Osteocyte (in vitro differentiated cells): Measurements from ENCODE around the gene UROC1. TPM values are rescaled to one million over a fixed set of nuclear protein-coding genes. Genes with fewer than 3 reads are reported as not detected.

Experiments used
- DNase-seq: peaks from one replicate; pipeline ENCODE4 v3.0.0; 2021; ENCODE audit warnings: mixed read lengths; ENCODE audit not compliant: unreplicated experiment; ENCODE audit errors: extremely low spot score
- H3K27ac Mint-ChIP-seq: one replicate; pipeline ENCODE4 v1.8.0; 2021; ENCODE audit warnings: mild to moderate bottlenecking, mixed read lengths; ENCODE audit not compliant: unreplicated experiment
- H3K27me3 Mint-ChIP-seq: one replicate; pipeline ENCODE4 v1.8.0; 2021; ENCODE audit warnings: mixed read lengths; ENCODE audit not compliant: unreplicated experiment
- H3K36me3 Mint-ChIP-seq: one replicate; pipeline ENCODE4 v1.8.0; 2021; ENCODE audit warnings: mixed read lengths; ENCODE audit not compliant: unreplicated experiment
- H3K4me1 Mint-ChIP-seq: one replicate; pipeline ENCODE4 v1.8.0; 2021; ENCODE audit warnings: mixed read lengths; ENCODE audit not compliant: unreplicated experiment
- H3K4me3 Mint-ChIP-seq: one replicate; pipeline ENCODE4 v1.8.0; 2021; ENCODE audit warnings: mild to moderate bottlenecking, moderate library complexity, mixed read lengths; ENCODE audit not compliant: unreplicated experiment
- H3K9me3 Mint-ChIP-seq: one replicate; pipeline ENCODE4 v1.8.0; 2021; ENCODE audit warnings: mixed read lengths; ENCODE audit not compliant: unreplicated experiment
- CTCF ChIP-seq: fragments of 200-600 bp; sonication (generic); IDR thresholded peaks from 2 replicates; pipeline ENCODE4 v1.5.0; 2021; ENCODE audit warnings: antibody characterized with exemption, mild to moderate bottlenecking, moderate library complexity
- total RNA-seq: library from RNA; stranded (reverse); gene quantifications from 2 replicates; pipeline ENCODE4 v1.2.1, GENCODE V29; 2021

The UROC1 gene
- total RNA-seq, 1 donor from 2014 or later = not detected

- Mint-ChIP-seq H3K27me3 (no peaks in the 10 kb centered on the region), H3K4me3 (no peak overlapping the region), H3K27ac (no peak overlapping the region), H3K4me1 (no peaks in the 10 kb centered on the region), H3K36me3 (peaks cover 50% of the 10 kb centered on the region), H3K9me3 (no peaks in the 10 kb centered on the region)
- no peak for DNase-seq
- TF ChIP-seq CTCF = no peak
Observed at GRCh38 chr3:126464093-126464492, 53.5 kb downstream of the UROC1 start.

- Mint-ChIP-seq H3K27me3 (no peaks in the 10 kb centered on the region), H3K4me1 (no peaks in the 10 kb centered on the region), H3K4me3 (no peak overlapping the region), H3K27ac (no peak overlapping the region), H3K36me3 (peaks cover 49% of the 10 kb centered on the region), H3K9me3 (no peaks in the 10 kb centered on the region)
- no peak for DNase-seq
- TF ChIP-seq CTCF = no peak
Observed at GRCh38 chr3:126463521-126463920, 54.1 kb downstream of the UROC1 start.

- Mint-ChIP-seq H3K9me3 (no peaks in the 10 kb centered on the region), H3K27ac (no peak overlapping the region), H3K4me1 (peaks cover under 1% of the 10 kb centered on the region), H3K36me3 (peaks cover 47% of the 10 kb centered on the region), H3K4me3 (no peak overlapping the region), H3K27me3 (no peaks in the 10 kb centered on the region)
- TF ChIP-seq CTCF = no peak
- DNase-seq = no peak
Observed at GRCh38 chr3:126461450-126462070, 56.0 kb downstream of the UROC1 start.

- no peaks in the 10 kb centered on the region for H3K9me3 Mint-ChIP-seq
- peaks cover 2% of the 10 kb centered on the region for H3K4me1 Mint-ChIP-seq
- no peak for TF ChIP-seq CTCF
- H3K27ac Mint-ChIP-seq = no peak overlapping the region
- no peak for DNase-seq
- H3K27me3 Mint-ChIP-seq = no peaks in the 10 kb centered on the region
- no peak overlapping the region for H3K4me3 Mint-ChIP-seq
- peaks cover 44% of the 10 kb centered on the region for H3K36me3 Mint-ChIP-seq
Observed at GRCh38 chr3:126460381-126460780, 57.2 kb downstream of the UROC1 start.

GRCh38 chr3:126459763-126460127, 57.8 kb downstream of the UROC1 start:
- H3K4me1 Mint-ChIP-seq = peaks cover 2% of the 10 kb centered on the region
- H3K27me3 Mint-ChIP-seq = no peaks in the 10 kb centered on the region
- DNase-seq = no peak
- no peak overlapping the region for H3K27ac Mint-ChIP-seq
- H3K4me3 Mint-ChIP-seq = no peak overlapping the region
- TF ChIP-seq CTCF = no peak
- H3K9me3 Mint-ChIP-seq = no peaks in the 10 kb centered on the region
- peaks cover 45% of the 10 kb centered on the region for H3K36me3 Mint-ChIP-seq
